Testis (tissue), 2 donors: Measurements from ENCODE around the gene FMO1.

ENCODE experiments used
- CTCF ChIP-seq, 3 experiments: fragments of 450-650 bp in 2 of 3; fragments of 200-600 bp in 1 of 3; sonication (generic) in 1 of 3; IDR thresholded peaks; one replicate each; pipeline ENCODE4 v1.5.1; 2016 to 2019; ENCODE audit warnings: antibody characterized with exemption in 3 of 3, mild to moderate bottlenecking in 2 of 3, moderate library complexity in 1 of 3
- POLR2A ChIP-seq: fragments of 450-650 bp; IDR thresholded peaks from one replicate; pipeline ENCODE4 v1.6.1; 2017; ENCODE audit warnings: antibody characterized with exemption, mild to moderate bottlenecking, moderate library complexity

DNA sequence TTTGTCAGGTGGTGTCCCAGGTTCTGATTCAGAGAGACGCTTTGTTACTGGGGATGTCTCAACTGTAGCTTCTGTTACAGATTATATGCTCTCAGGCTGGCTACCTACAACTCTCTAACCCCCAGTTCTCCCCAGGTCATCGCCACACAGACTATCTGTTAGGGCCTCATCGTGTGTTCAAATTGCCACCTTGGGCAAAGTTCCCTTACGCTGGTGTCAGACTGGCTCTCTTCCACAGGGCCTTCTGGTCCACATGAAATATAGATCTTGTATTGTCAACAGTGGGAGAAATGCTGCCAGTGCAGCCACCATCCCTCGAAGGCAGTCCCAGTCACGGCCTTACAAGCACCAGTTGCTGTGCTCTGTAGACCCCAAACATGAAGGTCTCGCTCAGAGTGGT lies 81.0 kb downstream of the FMO1 start:
- TF ChIP-seq POLR2A (no peak), CTCF (IDR thresholded peaks at IDR 0.05) (no peak)
